Gastrocnemius medialis (tissue), 4 donors: ENCODE data around the gene MX1.

Experiments used
- CTCF ChIP-seq, 5 experiments: fragments of 450-650 bp in 3 of 5; fragments of 200-600 bp in 2 of 5; sonication (generic) in 2 of 5; IDR thresholded peaks in 4 of 5; conservative IDR thresholded peaks in 1 of 5; 1 replicate in 4 of 5; 2 replicates in 1 of 5; pipeline ENCODE4 v1.5.1; 2016 to 2019; ENCODE audit warnings: antibody characterized with exemption in 5 of 5, mild to moderate bottlenecking in 3 of 5, moderate library complexity in 3 of 5
- POLR2A ChIP-seq, 2 donors: fragments of 450-650 bp; IDR thresholded peaks; one replicate each; pipeline ENCODE4 v1.6.1; 2017; ENCODE audit warnings: antibody characterized with exemption in 2 of 2, mild to moderate bottlenecking in 2 of 2, moderate library complexity in 2 of 2

DNA sequence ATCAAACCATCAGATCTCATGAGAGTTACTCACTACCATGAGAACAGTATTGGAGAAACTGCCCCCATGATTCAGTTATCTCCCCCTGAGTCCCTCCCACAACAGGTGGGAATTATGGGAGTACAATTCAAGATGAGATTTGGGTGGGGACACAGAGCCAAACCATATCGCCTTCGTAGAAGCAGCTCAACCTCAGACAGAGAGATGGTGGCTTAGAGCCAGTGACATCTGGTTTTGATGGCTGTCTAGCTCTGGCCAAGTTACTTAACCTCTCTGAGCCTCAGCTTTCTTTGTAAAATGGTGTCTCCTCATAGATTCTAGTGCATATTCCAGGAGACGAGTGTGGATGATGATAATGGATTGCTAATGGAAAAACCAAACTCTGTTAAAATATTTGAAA, 27.2 kb downstream of the MX1 start:
- TF ChIP-seq CTCF (IDR thresholded peaks at IDR 0.05 in 4 of 5, conservative IDR thresholded peaks at IDR 0.05 in 1 of 5) = no peak
- no peak for TF ChIP-seq POLR2A (IDR thresholded peaks at IDR 0.05)
